ENCODE data around the gene HCFC1.

GRCh38 chrX:153999359-154000037, 27.9 kb upstream of the HCFC1 start:
- TF ChIP-seq EZH2 (IDR thresholded peaks at IDR 0.05; ENCODE audit: low read depth, low read length, severe bottlenecking) (no peak), MAFK (IDR thresholded peaks at IDR 0.05; ENCODE audit: low read depth, low read length) (no peak), SIN3A (conservative IDR thresholded peaks at IDR 0.05 in 1 of 2, IDR thresholded peaks at IDR 0.05 in 1 of 2; ENCODE audit: low read depth in 1 of 2, low read length in 2 of 2) (no peak), YY1 (IDR thresholded peaks at IDR 0.05; ENCODE audit: low read depth, low read length) (no peak), CTCF (IDR thresholded peaks at IDR 0.05; ENCODE audit: control extremely low read depth in 1 of 3, insufficient read depth in 1 of 3, low read depth in 1 of 3, low read length in 3 of 3) (no peak), CBX8 (IDR thresholded peaks at IDR 0.05; ENCODE audit: borderline replicate concordance, low read depth, low read length) (no peak), SRF (IDR thresholded peaks at IDR 0.05; ENCODE audit: low read depth, low read length) (no peak)
